GM23338 (cell line): ENCODE measurements around the gene KLHL40. TPM values are rescaled to one million over a fixed set of nuclear protein-coding genes. Genes with fewer than 3 reads are reported as not detected.

ENCODE experiments used
- CREB1 ChIP-seq: fragments of 250-450 bp; sonication (Bioruptor Pico); IDR thresholded peaks from 2 replicates; pipeline ENCODE4 v1.5.0; 2020; ENCODE audit warnings: low read depth, mild to moderate bottlenecking, moderate library complexity
- EZH2 ChIP-seq: fragments of 200-600 bp; sonication (generic); IDR thresholded peaks from one replicate; pipeline ENCODE4 v1.8.0; 2017; ENCODE audit warnings: antibody characterized with exemption, mild to moderate bottlenecking, low read depth; ENCODE audit not compliant: unreplicated experiment
- STAT1 ChIP-seq: IDR thresholded peaks from one replicate; pipeline ENCODE4 v1.6.1; 2016; ENCODE audit warnings: antibody characterized with exemption; ENCODE audit not compliant: unreplicated experiment
- ZNF331 ChIP-seq: fragments of 250-450 bp; sonication (Bioruptor Pico); IDR thresholded peaks from 2 replicates; pipeline ENCODE4 v1.5.0; 2020; ENCODE audit warnings: low read depth, mild to moderate bottlenecking, moderate library complexity
- ZNF462 ChIP-seq: fragments of 250-450 bp; sonication (Bioruptor Pico); IDR thresholded peaks from 2 replicates; pipeline ENCODE4 v1.5.0; 2020; ENCODE audit warnings: mild to moderate bottlenecking, moderate library complexity
- polyA plus RNA-seq: library from polyadenylated mRNA; unstranded; fragments of >200 nt; fragmentation: Nextera tagmentation; extraction: Ambion mirVana; gene quantifications from 2 replicates; pipeline ENCODE4 v1.2.1, GENCODE V29; 2016
- total RNA-seq: library from RNA; depleted of rRNA; stranded (reverse); fragments of >200 nt; shearing (Covaris generic); gene quantifications from 2 replicates; pipeline ENCODE4 v1.2.3, GENCODE V29; 2014
- TF ChIP-seq, protein P1 (sequence below): IDR thresholded peaks from 2 replicates; pipeline ENCODE4 v1.6.1; 2016; ENCODE audit warnings: antibody characterized with exemption
- TF ChIP-seq, protein P2 (sequence below), 2 experiments: fragments of 200-600 bp in 1 of 2; sonication (generic) in 1 of 2; conservative IDR thresholded peaks; 2 replicates each; pipeline versions ENCODE4 v1.5.1 to v1.6.1; 2016 to 2017; ENCODE audit warnings: antibody characterized with exemption in 2 of 2, low read depth in 2 of 2, mild to moderate bottlenecking in 2 of 2, moderate library complexity in 1 of 2

KLHL40 gene
- total and polyA plus RNA-seq, 2 experiments from 2014 or later, result not detected

DNA sequence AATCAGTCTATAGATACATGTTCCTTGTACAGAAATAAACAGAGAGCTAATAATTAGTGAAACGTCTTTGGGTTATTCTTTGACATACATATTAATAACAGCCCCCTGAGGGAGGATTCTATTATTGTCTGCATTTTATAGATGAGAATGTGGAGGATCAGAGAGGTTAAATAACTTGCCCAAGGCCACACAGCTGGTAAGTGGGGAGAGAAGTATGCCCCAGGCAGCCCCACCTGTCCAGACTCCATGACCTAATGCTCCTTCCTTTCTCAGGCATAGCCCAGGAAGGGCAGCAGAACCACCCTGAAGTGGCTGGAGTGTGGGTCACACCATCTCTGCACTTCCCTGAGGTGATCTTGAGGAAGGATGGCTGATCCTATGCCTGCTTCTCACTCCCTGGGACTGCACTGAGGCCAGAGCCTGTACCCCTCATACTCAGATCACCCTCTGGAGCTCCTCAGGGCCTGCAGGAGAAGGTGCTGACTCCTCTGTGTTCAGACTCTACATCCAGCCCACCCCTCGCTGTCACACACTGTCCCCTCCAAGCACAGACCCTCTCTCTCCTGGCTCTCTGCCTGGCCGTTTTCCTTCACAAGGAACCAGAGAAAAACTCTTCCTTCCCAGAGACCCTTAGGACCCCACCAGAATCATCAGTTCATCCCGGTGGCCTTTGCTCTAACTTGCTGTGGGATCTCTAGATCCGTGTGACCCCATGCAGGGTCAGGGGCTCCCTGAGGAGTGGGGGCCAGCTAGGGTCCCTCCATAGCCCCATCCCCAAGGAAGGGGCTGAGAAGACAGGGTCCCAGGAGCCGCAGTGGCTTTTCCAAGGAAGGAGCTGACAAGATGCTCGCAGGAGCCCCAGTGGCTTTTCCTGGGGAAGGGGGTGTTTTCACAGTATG, 21.6 kb downstream of the KLHL40 start (continued):
- no peak for TF ChIP-seq ZNF462 (CRISPR knock-in tag)
- TF ChIP-seq STAT1, result no peak
- TF ChIP-seq, protein P1, sequence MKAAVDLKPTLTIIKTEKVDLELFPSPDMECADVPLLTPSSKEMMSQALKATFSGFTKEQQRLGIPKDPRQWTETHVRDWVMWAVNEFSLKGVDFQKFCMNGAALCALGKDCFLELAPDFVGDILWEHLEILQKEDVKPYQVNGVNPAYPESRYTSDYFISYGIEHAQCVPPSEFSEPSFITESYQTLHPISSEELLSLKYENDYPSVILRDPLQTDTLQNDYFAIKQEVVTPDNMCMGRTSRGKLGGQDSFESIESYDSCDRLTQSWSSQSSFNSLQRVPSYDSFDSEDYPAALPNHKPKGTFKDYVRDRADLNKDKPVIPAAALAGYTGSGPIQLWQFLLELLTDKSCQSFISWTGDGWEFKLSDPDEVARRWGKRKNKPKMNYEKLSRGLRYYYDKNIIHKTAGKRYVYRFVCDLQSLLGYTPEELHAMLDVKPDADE, result no peak
- TF ChIP-seq, protein P2, sequence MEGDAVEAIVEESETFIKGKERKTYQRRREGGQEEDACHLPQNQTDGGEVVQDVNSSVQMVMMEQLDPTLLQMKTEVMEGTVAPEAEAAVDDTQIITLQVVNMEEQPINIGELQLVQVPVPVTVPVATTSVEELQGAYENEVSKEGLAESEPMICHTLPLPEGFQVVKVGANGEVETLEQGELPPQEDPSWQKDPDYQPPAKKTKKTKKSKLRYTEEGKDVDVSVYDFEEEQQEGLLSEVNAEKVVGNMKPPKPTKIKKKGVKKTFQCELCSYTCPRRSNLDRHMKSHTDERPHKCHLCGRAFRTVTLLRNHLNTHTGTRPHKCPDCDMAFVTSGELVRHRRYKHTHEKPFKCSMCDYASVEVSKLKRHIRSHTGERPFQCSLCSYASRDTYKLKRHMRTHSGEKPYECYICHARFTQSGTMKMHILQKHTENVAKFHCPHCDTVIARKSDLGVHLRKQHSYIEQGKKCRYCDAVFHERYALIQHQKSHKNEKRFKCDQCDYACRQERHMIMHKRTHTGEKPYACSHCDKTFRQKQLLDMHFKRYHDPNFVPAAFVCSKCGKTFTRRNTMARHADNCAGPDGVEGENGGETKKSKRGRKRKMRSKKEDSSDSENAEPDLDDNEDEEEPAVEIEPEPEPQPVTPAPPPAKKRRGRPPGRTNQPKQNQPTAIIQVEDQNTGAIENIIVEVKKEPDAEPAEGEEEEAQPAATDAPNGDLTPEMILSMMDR (conservative IDR thresholded peaks at IDR 0.05; ENCODE audit: low read depth in 2 of 2), result no peak
- TF ChIP-seq CREB1 (CRISPR knock-in tag), result no peak
- TF ChIP-seq ZNF331 (CRISPR knock-in tag), result no peak
- TF ChIP-seq EZH2, result no peak
